Lung (tissue), 12 donors: Measurements from ENCODE around the gene ARSG. TPM values are rescaled to one million over a fixed set of nuclear protein-coding genes. Genes with fewer than 3 reads are reported as not detected.

Source experiments
- ATAC-seq: fragments of 200-7000 bp; cut with Tn5 transposase; one replicate; pipeline ENCODE4 v1.9.1; 2020; ENCODE audit warnings: moderate number of reproducible peaks; ENCODE audit not compliant: insufficient read depth, low FRiP score
- DNase-seq, 3 donors: peaks; one replicate each; pipeline ENCODE4 v3.0.0-alpha.2; 2013 to 2017
- H3K27ac ChIP-seq, 2 donors: one replicate each; pipeline ENCODE4 v1.5.1; 2013; ENCODE audit warnings: mild to moderate bottlenecking in 2 of 2, moderate library complexity in 2 of 2, control low read depth in 1 of 2, inconsistent platforms in 1 of 2, low read depth in 1 of 2, low read length in 1 of 2
- H3K27me3 ChIP-seq, 3 donors: one replicate each; pipeline ENCODE4 v1.5.1; 2013; ENCODE audit warnings: low read length in 2 of 3; ENCODE audit not compliant: control insufficient read depth in 3 of 3, insufficient read depth in 3 of 3
- H3K36me3 ChIP-seq, 4 donors: one replicate each; pipeline ENCODE4 v1.5.1; 2013; ENCODE audit warnings: low read length in 4 of 4, mild to moderate bottlenecking in 1 of 4, moderate library complexity in 1 of 4; ENCODE audit not compliant: control insufficient read depth in 4 of 4, insufficient read depth in 4 of 4
- H3K4me1 ChIP-seq, 5 donors: one replicate each; pipeline ENCODE4 v1.5.1; 2013; ENCODE audit warnings: low read length in 5 of 5, mild to moderate bottlenecking in 2 of 5, moderate library complexity in 1 of 5; ENCODE audit not compliant: control insufficient read depth in 5 of 5, insufficient read depth in 5 of 5
- H3K4me3 ChIP-seq: one replicate; pipeline ENCODE4 v1.5.1; 2013; ENCODE audit warnings: mild to moderate bottlenecking, control low read depth, moderate library complexity
- H3K9ac ChIP-seq, 2 donors: one replicate each; pipeline ENCODE4 v1.5.1; 2013; ENCODE audit warnings: low read length in 2 of 2, control low read depth in 1 of 2; ENCODE audit not compliant: insufficient read depth in 1 of 2
- H3K9me3 ChIP-seq, 4 donors: one replicate each; pipeline ENCODE4 v1.5.1; 2013; ENCODE audit warnings: low read length in 3 of 4, mild to moderate bottlenecking in 1 of 4, moderate library complexity in 1 of 4; ENCODE audit not compliant: control insufficient read depth in 4 of 4, insufficient read depth in 3 of 4
- WGBS, 2 donors: extraction: QIAGEN DNeasy Blood & Tissue Kit; methylation state at CpG; one replicate each; pipeline ENCODE4 v1.1.7; 2013; 5-methylcytosine and 5-hydroxymethylcytosine counted together
- polyA plus RNA-seq, 2 donors: library from polyadenylated mRNA; stranded (reverse); fragments of 200-250 nt; gene quantifications; one replicate each; pipeline ENCODE4 v1.2.1, GENCODE V29; 2013
- total RNA-seq, 2 donors: library from RNA; depleted of rRNA in 1 of 2; stranded (reverse); fragments of >200 nt in 1 of 2; gene quantifications; one replicate each; pipeline ENCODE4 v1.2.1, GENCODE V29; 2014 to 2021
- TF ChIP-seq, protein P1 (sequence below): IDR thresholded peaks from 2 replicates; pipeline ENCODE4 v1.5.1; 2012; ENCODE audit warnings: mild to moderate bottlenecking; ENCODE audit errors: control extremely low read depth, extremely low read depth
- donor health status: control.
- donor health status: control.
- donor health status: Bipolar disorder and iron deficiency.
- donor health status: healthy.
- donor health status: DM: yes; HTN: yes; CAD: no.

Gene ARSG
- total and polyA plus RNA-seq, 4 donors: 1.5 to 9.3 (median 4.3) TPM

DNA sequence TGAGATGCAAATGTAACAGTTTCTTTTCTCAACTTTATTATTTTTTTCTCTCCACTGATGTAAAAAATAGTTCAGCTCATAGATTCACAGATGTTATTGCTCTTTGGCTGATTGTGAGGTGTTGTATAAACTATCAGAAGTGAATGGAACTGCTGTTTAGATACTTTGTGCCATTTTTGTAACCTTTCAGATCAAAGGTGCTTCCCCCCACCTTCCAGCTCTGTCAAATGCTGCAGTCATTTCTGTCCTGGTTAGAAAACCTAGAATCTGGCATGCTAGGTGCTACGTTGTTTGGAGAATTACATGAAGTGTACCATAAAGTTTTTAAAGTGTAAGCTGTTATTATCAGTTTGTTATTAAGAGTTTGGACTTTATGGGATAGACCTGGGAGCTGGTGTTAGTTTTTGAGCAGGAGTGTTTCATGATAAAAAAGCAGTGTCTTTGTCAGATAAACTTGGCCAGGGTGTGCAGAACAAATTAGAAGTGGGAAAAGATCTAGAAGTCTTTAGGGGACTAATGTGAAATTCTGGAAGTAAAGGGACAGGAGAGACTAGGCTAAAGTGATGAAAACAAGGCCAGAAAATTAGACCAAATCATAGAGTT, 167.8 kb downstream of the ARSG start:
- no peak overlapping the region for H3K4me3 ChIP-seq
- no peak for ATAC-seq
- WGBS, 2 donors: 68 to 73% methylated on average over 1 of the region's 1 CpG
- H3K4me1 ChIP-seq: peaks cover 3 to 26% (median 8%) of the 10 kb centered on the region in 5 donors
- no peak overlapping the region for H3K9ac ChIP-seq
- no peaks in the 10 kb centered on the region for H3K9me3 ChIP-seq
- DNase-seq: no peak
- H3K36me3 ChIP-seq: no peaks in the 10 kb centered on the region
- no peak overlapping the region for H3K27ac ChIP-seq
- no peaks in the 10 kb centered on the region for H3K27me3 ChIP-seq
- TF ChIP-seq, protein P1, sequence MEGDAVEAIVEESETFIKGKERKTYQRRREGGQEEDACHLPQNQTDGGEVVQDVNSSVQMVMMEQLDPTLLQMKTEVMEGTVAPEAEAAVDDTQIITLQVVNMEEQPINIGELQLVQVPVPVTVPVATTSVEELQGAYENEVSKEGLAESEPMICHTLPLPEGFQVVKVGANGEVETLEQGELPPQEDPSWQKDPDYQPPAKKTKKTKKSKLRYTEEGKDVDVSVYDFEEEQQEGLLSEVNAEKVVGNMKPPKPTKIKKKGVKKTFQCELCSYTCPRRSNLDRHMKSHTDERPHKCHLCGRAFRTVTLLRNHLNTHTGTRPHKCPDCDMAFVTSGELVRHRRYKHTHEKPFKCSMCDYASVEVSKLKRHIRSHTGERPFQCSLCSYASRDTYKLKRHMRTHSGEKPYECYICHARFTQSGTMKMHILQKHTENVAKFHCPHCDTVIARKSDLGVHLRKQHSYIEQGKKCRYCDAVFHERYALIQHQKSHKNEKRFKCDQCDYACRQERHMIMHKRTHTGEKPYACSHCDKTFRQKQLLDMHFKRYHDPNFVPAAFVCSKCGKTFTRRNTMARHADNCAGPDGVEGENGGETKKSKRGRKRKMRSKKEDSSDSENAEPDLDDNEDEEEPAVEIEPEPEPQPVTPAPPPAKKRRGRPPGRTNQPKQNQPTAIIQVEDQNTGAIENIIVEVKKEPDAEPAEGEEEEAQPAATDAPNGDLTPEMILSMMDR: no peak

DNA sequence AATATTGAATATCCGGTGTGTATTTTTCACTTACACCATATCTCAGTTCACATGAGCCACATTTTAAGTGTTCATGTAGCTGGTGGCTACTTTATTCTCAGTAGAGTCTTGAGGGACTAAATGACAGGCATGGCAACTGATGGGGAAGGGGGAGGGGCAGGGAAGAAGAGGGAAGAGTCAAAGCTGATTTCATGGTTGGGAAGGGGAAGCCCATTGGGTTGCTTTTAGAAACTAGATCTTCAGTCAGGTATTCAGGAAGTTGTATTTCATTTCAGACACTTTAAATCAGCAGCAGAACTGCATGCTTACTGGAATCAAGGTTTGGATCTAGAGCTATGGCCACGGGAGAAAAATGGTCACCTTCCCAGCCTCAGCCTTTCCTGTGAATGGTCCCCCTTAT, 168.9 kb downstream of the ARSG start:
- TF ChIP-seq, protein P1: no peak
- 79 to 81% methylated on average over 2 of the region's 2 CpGs for WGBS, 2 donors
- Histone ChIP-seq H3K9ac (no peak overlapping the region), H3K4me1 (peaks cover 0 to 26% (median 8%) of the 10 kb centered on the region in 5 donors), H3K9me3 (no peaks in the 10 kb centered on the region), H3K36me3 (no peaks in the 10 kb centered on the region), H3K27me3 (no peaks in the 10 kb centered on the region), H3K4me3 (no peak overlapping the region), H3K27ac (peak overlapping the region in 1 of 2 donors; percentile 88)
- ATAC-seq: no peak
- no peak for DNase-seq

DNA sequence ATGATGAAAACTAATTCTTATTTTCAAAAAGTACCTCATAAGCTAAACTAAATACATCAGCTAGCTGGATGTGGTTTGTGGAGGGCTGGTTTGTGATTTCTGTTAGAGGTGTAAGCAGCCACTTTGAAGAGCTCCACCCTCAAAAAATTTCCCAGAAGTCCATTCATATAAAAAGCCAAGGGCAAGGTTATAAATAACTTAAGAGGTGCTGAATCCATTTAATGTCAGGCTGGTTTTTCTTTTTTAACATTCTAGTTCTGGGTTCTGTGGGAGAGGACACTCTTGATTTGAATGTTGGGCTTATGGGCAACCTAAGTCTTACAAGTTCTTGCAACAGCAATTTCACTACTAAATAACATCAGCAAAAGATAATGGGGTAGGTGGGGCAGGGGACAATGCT, 169.4 kb downstream of the ARSG start:
- Histone ChIP-seq H3K36me3 (no peaks in the 10 kb centered on the region), H3K27ac (peak overlapping the region in 1 of 2 donors; percentile 88), H3K4me1 (peaks cover 0 to 20% (median 5%) of the 10 kb centered on the region in 5 donors), H3K27me3 (no peaks in the 10 kb centered on the region), H3K4me3 (no peak overlapping the region), H3K9ac (no peak overlapping the region), H3K9me3 (no peaks in the 10 kb centered on the region)
- no peak for ATAC-seq
- no peak for DNase-seq
- TF ChIP-seq, protein P1: no peak

DNA sequence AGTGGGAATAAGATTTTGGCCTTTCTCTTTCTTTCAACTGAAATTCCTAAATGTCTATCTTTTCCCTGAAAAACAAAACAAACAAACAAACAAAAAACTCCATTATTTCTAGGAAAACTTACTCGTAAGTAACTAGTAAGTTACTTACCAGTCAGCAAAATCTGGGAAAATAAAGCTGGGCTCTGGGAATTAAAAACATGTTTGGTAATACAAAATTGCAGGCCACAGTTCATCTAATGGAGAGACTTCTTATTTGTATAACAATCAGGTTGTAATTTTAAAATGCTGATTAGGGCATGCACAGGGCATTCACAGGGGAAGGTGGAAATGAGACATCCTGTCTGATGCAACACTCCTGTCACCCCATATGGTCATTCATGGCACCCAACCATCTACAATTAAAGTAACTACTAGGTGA, 169.8 kb downstream of the ARSG start:
- Histone ChIP-seq H3K9ac (no peak overlapping the region), H3K27me3 (no peaks in the 10 kb centered on the region), H3K4me3 (no peak overlapping the region), H3K27ac (peak overlapping the region in 1 of 2 donors; percentile 56), H3K36me3 (no peaks in the 10 kb centered on the region), H3K4me1 (peaks cover 0 to 16% (median 3%) of the 10 kb centered on the region in 5 donors), H3K9me3 (no peaks in the 10 kb centered on the region)
- DNase-seq (no peak), ATAC-seq (no peak)
- WGBS, 2 donors: 91 to 92% methylated on average over 1 of the region's 1 CpG
- TF ChIP-seq, protein P1: no peak
